ENCODE data around the gene GPR83. TPM values are rescaled to one million over a fixed set of nuclear protein-coding genes. Genes with fewer than 3 reads are reported as not detected.
A peak's percentile ranks its signal among the peaks of the same experiment; 100 is the strongest.

Gene GPR83
- total and polyA plus RNA-seq, 2 of the 4 experiments (the other 2 are of a cell fraction) = under 0.01 to 0.07 TPM

- H3K9me3 ChIP-seq (ENCODE audit: control insufficient read depth, insufficient read depth, low read length) = no peaks in the 10 kb centered on the region
- H3K9me1 ChIP-seq (ENCODE audit: insufficient read depth, low read length) = no peaks in the 10 kb centered on the region
- no peak overlapping the region for H3K14ac ChIP-seq (replicated peaks; ENCODE audit: low read depth, low read length)
- H3K36me3 ChIP-seq (ENCODE audit: control insufficient read depth, insufficient read depth, low read length) = peaks cover 1% of the 10 kb centered on the region; the same call in 1 of the 2 replicates
- ATAC-seq (ENCODE audit: low read depth) (peak; percentile 21; the same call in 1 of the 2 replicates), DNase-seq (no peak)
- H3K9ac ChIP-seq (ENCODE audit: low read depth, low read length) = no peak overlapping the region
- H2BK20ac ChIP-seq (ENCODE audit: low read depth, low read length) = no peak overlapping the region
- H3K23ac ChIP-seq (ENCODE audit: low read depth, low read length) = peak overlapping the region; percentile 13; the same call in 1 of the 2 replicates
- no peak overlapping the region for H2BK15ac ChIP-seq (ENCODE audit: low read depth, low read length)
- no peak for TF ChIP-seq RAD21 (IDR thresholded peaks at IDR 0.05; ENCODE audit: low read length)
- no peak for TF ChIP-seq SMC3 (IDR thresholded peaks at IDR 0.05; ENCODE audit: low read depth, low read length)
- TF ChIP-seq RCOR1 (IDR thresholded peaks at IDR 0.05; ENCODE audit: insufficient replicate concordance, low read length) = no peak
- no peak for TF ChIP-seq POLR2A (IDR thresholded peaks at IDR 0.05; ENCODE audit: low read depth, low read length)
- TF ChIP-seq CHD1 (IDR thresholded peaks at IDR 0.05; ENCODE audit: low read depth, low read length) = no peak
- no peak for TF ChIP-seq MAZ (IDR thresholded peaks at IDR 0.05; ENCODE audit: borderline replicate concordance, low read depth, low read length)
- no peak for TF ChIP-seq MXI1 (IDR thresholded peaks at IDR 0.05; ENCODE audit: borderline replicate concordance, low read depth, low read length)
- TF ChIP-seq, protein P1, sequence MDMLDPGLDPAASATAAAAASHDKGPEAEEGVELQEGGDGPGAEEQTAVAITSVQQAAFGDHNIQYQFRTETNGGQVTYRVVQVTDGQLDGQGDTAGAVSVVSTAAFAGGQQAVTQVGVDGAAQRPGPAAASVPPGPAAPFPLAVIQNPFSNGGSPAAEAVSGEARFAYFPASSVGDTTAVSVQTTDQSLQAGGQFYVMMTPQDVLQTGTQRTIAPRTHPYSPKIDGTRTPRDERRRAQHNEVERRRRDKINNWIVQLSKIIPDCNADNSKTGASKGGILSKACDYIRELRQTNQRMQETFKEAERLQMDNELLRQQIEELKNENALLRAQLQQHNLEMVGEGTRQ (IDR thresholded peaks at IDR 0.05; ENCODE audit: low read depth, low read length) = no peak
- no peak for TF ChIP-seq RFX5 (IDR thresholded peaks at IDR 0.05; ENCODE audit: low read depth, low read length)
- TF ChIP-seq NFE2L2 (IDR thresholded peaks at IDR 0.05; ENCODE audit: low read depth, low read length) = no peak
- no peak for TF ChIP-seq MAFK (IDR thresholded peaks at IDR 0.05; ENCODE audit: low read depth, low read length)
- no peak for TF ChIP-seq BHLHE40 (IDR thresholded peaks at IDR 0.05; ENCODE audit: low read depth, low read length)
- H3K4me2 ChIP-seq (ENCODE audit: low read depth, low read length) = no peak overlapping the region; the same call in 1 of the 2 replicates
- in situ Hi-C loops (cut with MboI; ENCODE audit: low sequenced_read_pairs) (no loop called here), dilution Hi-C loops (cut with HindIII; ENCODE audit: low sequenced_read_pairs, unreplicated experiment) (no loop called here), intact Hi-C loops (cut with micrococcal nuclease) (no loop called here)
- POLR2A ChIA-PET (ENCODE audit: unreplicated experiment) = no interaction called here
- H2AK5ac ChIP-seq (ENCODE audit: low read depth, low read length) = no peak overlapping the region
- no peak overlapping the region for H2AK9ac ChIP-seq (replicated peaks; ENCODE audit: low read depth, low read length, poor library complexity)
- H3K27me3 ChIP-seq (ENCODE audit: control insufficient read depth, insufficient read depth, low read length) = no peaks in the 10 kb centered on the region
- H3K4me1 ChIP-seq (ENCODE audit: control insufficient read depth, insufficient read depth, low read length) = peaks cover 2% of the 10 kb centered on the region; the same call in 1 of the 2 replicates
- H4K20me1 ChIP-seq (ENCODE audit: insufficient read depth, low read length) = no peaks in the 10 kb centered on the region
- H3K27ac ChIP-seq (ENCODE audit: insufficient read depth, low read length) = no peak overlapping the region
- H3K79me1 ChIP-seq (ENCODE audit: low read depth in 1 of 2, low read length in 2 of 2) = no peaks in the 10 kb centered on the region
- H2AFZ ChIP-seq (replicated peaks; ENCODE audit: low read length, poor library complexity) = no peak overlapping the region
- H3K56ac ChIP-seq (ENCODE audit: extremely low read depth, insufficient read depth, low read length) = no peak overlapping the region
- H3K18ac ChIP-seq (ENCODE audit: low read depth, low read length) = peak overlapping the region; percentile 60; the same call in 1 of the 2 replicates
- H4K91ac ChIP-seq (ENCODE audit: insufficient read depth, low read depth, low read length) = no peak overlapping the region
- H2BK5ac ChIP-seq (ENCODE audit: low read depth, low read length, poor library complexity, severe bottlenecking) = no peak overlapping the region
- no peak overlapping the region for H2BK120ac ChIP-seq (ENCODE audit: low read depth, low read length)
- no peak overlapping the region for H3K4me3 ChIP-seq (ENCODE audit: insufficient read depth, low read depth, low read length)
- CTCF ChIA-PET = interaction anchor here (1.1 kb wide), 2 partner anchors 10 to 554 kb away, joined by 3 read pairs; no protein-coding TSS in a partner anchor
- no peak overlapping the region for H3K4ac ChIP-seq (ENCODE audit: low read depth, low read length)
- no peak overlapping the region for H4K5ac ChIP-seq (ENCODE audit: low read depth, low read length)
- no TSS peak for BruUV-seq (replicated peaks)
- no CpG with 5 or more reads among the region's 1 CpG for WGBS, 2 experiments (ENCODE audit: extremely low coverage in 2 of 2, insufficient read length in 1 of 2)
- H4K8ac ChIP-seq (ENCODE audit: low read depth in 2 of 2, low read length in 2 of 2) = no peak overlapping the region
Measured at GRCh38 chr11:94449029-94449428, 47.8 kb upstream of the GPR83 start.

Data from IMR-90 (cell line).